GM13977 (cell line): ENCODE measurements around the gene SCP2.

Experiments used
- DNase-seq: peaks from one replicate; pipeline ENCODE4 v3.0.0; 2012; ENCODE audit warnings: low spot score
- CTCF ChIP-seq: IDR thresholded peaks from 2 replicates; pipeline ENCODE4 v1.5.1; 2012; ENCODE audit warnings: mild to moderate bottlenecking, control low read depth; ENCODE audit not compliant: insufficient read depth; ENCODE audit errors: extremely low read depth, missing control alignments
- in situ Hi-C: fragments of 300-500 bp; cut with MboI; formaldehyde crosslinking; loops from one replicate; pipeline ENCODE4 v1.12.0; 2022; ENCODE audit warnings: low sequenced_read_pairs, low pct_unique_long_range_greater_than_20kb, mixed read lengths, inconsistent platforms; ENCODE audit not compliant: unreplicated experiment

Gene SCP2

GRCh38 chr1:52900402-52900801 lies 26.7 kb upstream of the SCP2 start:
- no peak for DNase-seq
- in situ Hi-C loops = no loop called here
- no peak for TF ChIP-seq CTCF

- no peak for TF ChIP-seq CTCF
- no peak for DNase-seq
- in situ Hi-C loops = no loop called here
These were observed 25.7 kb upstream of the SCP2 start for GRCh38 chr1:52901384-52901783.

GRCh38 chr1:52904208-52904926 lies 22.7 kb upstream of the SCP2 start:
- no peak for DNase-seq
- no peak for TF ChIP-seq CTCF
- in situ Hi-C loops = no loop called here

- in situ Hi-C loops = no loop called here
These were observed 22.0 kb upstream of the SCP2 start for GRCh38 chr1:52904927-52905698.

GRCh38 chr1:52906135-52906603 lies 20.9 kb upstream of the SCP2 start:
- no peak for TF ChIP-seq CTCF
- in situ Hi-C loops = no loop called here
- no peak for DNase-seq

More at GRCh38 chr1:52904927-52905698, 22.0 kb upstream of the SCP2 start:
- peak; percentile 52 for TF ChIP-seq CTCF
- peak; percentile 78 for DNase-seq

GRCh38 chr1:52907068-52907811 lies 19.8 kb upstream of the SCP2 start:
- no peak for DNase-seq
- in situ Hi-C loops = no loop called here
- no peak for TF ChIP-seq CTCF
